ENCODE measurements around the gene RLN1.

DNA sequence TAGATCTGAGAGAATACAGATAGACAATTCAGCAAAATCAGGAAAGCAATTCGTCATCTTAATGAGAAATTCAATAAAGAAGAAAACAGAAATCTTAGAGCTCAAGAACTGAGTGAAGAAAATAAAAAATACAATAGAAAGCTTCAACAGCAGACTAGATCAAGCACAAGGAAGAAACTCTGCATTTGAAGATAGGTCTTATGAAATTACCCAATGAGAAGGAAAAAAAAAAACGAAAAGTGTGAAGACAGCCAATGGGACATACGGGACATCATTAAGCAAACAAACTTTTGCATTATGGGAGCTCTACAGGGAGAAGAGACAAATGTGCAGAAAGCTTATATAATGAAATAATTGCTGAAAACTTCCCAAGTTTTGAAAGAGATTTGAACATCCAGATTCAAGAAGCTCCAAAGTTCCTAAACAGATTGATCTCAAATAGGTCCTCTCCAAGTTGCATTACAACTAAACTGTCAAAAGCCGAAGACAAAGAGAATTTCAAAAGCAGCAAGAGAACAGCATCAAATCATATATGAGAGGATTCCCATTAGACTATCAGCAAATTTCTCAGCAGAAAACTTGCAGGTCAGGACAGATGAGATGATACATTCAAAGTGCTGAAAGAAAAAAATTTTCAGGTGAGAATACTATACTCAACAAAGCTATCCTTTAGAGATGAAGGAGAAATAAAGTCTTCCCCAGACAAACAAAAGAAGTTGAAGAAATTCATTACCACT lies 24.3 kb downstream of the RLN1 start:
- TF ChIP-seq TARDBP (IDR thresholded peaks at IDR 0.05; ENCODE audit: borderline replicate concordance) (no peak), SUZ12 (IDR thresholded peaks at IDR 0.05; ENCODE audit: unreplicated experiment) (no peak), RELA (IDR thresholded peaks at IDR 0.05; ENCODE audit: borderline replicate concordance, partially characterized antibody) (no peak), ZNF217 (IDR thresholded peaks at IDR 0.05) (no peak), POLR2AphosphoS5 (IDR thresholded peaks at IDR 0.05; ENCODE audit: low read length) (no peak), CBX5 (IDR thresholded peaks at IDR 0.05; ENCODE audit: low read depth) (0 out of 2 replicates have a peak, but pooled peaks have one; percentile 26), CBX3 (IDR thresholded peaks at IDR 0.05; ENCODE audit: borderline replicate concordance, low read depth) (no peak), NR2C2 (IDR thresholded peaks at IDR 0.05; ENCODE audit: borderline replicate concordance, control insufficient read depth, insufficient read length, low read depth) (no peak)
- TF ChIP-seq, protein P1, sequence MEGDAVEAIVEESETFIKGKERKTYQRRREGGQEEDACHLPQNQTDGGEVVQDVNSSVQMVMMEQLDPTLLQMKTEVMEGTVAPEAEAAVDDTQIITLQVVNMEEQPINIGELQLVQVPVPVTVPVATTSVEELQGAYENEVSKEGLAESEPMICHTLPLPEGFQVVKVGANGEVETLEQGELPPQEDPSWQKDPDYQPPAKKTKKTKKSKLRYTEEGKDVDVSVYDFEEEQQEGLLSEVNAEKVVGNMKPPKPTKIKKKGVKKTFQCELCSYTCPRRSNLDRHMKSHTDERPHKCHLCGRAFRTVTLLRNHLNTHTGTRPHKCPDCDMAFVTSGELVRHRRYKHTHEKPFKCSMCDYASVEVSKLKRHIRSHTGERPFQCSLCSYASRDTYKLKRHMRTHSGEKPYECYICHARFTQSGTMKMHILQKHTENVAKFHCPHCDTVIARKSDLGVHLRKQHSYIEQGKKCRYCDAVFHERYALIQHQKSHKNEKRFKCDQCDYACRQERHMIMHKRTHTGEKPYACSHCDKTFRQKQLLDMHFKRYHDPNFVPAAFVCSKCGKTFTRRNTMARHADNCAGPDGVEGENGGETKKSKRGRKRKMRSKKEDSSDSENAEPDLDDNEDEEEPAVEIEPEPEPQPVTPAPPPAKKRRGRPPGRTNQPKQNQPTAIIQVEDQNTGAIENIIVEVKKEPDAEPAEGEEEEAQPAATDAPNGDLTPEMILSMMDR (IDR thresholded peaks at IDR 0.05 in 2 of 3, conservative IDR thresholded peaks at IDR 0.05 in 1 of 3; ENCODE audit: control insufficient read depth in 2 of 3, extremely low read depth in 1 of 3, insufficient read depth in 1 of 3, low read depth in 3 of 3, low read length in 3 of 3): no peak
- TF ChIP-seq, protein P2, sequence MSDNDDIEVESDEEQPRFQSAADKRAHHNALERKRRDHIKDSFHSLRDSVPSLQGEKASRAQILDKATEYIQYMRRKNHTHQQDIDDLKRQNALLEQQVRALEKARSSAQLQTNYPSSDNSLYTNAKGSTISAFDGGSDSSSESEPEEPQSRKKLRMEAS (IDR thresholded peaks at IDR 0.05; ENCODE audit: low read depth, low read length): no peak
- TF ChIP-seq, protein P3, sequence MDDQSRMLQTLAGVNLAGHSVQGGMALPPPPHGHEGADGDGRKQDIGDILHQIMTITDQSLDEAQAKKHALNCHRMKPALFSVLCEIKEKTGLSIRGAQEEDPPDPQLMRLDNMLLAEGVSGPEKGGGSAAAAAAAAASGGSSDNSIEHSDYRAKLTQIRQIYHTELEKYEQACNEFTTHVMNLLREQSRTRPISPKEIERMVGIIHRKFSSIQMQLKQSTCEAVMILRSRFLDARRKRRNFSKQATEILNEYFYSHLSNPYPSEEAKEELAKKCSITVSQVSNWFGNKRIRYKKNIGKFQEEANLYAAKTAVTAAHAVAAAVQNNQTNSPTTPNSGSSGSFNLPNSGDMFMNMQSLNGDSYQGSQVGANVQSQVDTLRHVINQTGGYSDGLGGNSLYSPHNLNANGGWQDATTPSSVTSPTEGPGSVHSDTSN (IDR thresholded peaks at IDR 0.05; ENCODE audit: insufficient replicate concordance, low read depth, low read length): no peak
